KMS-11 (cell line): ENCODE measurements around the gene KNSTRN.

ENCODE experiments used
- H2AFZ ChIP-seq: fragments of 200-600 bp; sonication (generic); 2 replicates; pipeline ENCODE4 v1.6.1; 2016; ENCODE audit warnings: antibody characterized with exemption, mixed run types, low read depth
- H3K27ac ChIP-seq: fragments of 200-600 bp; sonication (generic); 2 replicates; pipeline ENCODE4 v1.6.1; 2016; ENCODE audit warnings: mild to moderate bottlenecking, mixed run types
- H3K27me3 ChIP-seq: fragments of 200-600 bp; sonication (generic); 2 replicates; pipeline ENCODE4 v1.6.1; 2017; ENCODE audit warnings: mild to moderate bottlenecking, low read depth, mixed run types, moderate library complexity; ENCODE audit not compliant: insufficient read depth
- H3K36me3 ChIP-seq: fragments of 200-600 bp; sonication (generic); 2 replicates; pipeline ENCODE4 v1.6.1; 2017; ENCODE audit warnings: mild to moderate bottlenecking, mixed run types; ENCODE audit not compliant: insufficient read depth
- H3K4me1 ChIP-seq: fragments of 200-600 bp; sonication (generic); 2 replicates; pipeline ENCODE4 v1.6.1; 2016; ENCODE audit warnings: mild to moderate bottlenecking, low read depth, mixed run types; ENCODE audit not compliant: poor library complexity, severe bottlenecking
- H3K4me2 ChIP-seq: fragments of 200-600 bp; sonication (generic); 2 replicates; pipeline ENCODE4 v1.7.0; 2016; ENCODE audit warnings: mild to moderate bottlenecking, mixed run types
- H3K4me3 ChIP-seq: fragments of 200-600 bp; sonication (generic); IDR thresholded peaks from 2 replicates; pipeline ENCODE4 v1.6.1; 2017; ENCODE audit warnings: low read depth, low read length, mixed read lengths; ENCODE audit not compliant: insufficient read depth
- H3K79me2 ChIP-seq: fragments of 200-600 bp; sonication (generic); 2 replicates; pipeline ENCODE4 v1.6.1; 2016; ENCODE audit warnings: low read depth, mixed run types; ENCODE audit not compliant: insufficient read depth
- H3K9ac ChIP-seq: fragments of 200-600 bp; sonication (generic); 2 replicates; pipeline ENCODE4 v1.6.1; 2016; ENCODE audit warnings: mild to moderate bottlenecking, mixed run types
- H4K20me1 ChIP-seq: fragments of 200-600 bp; sonication (generic); 2 replicates; pipeline ENCODE4 v1.6.1; 2016; ENCODE audit warnings: mild to moderate bottlenecking, mixed run types; ENCODE audit not compliant: insufficient read depth
- CTCF ChIP-seq: fragments of 200-600 bp; sonication (generic); conservative IDR thresholded peaks from 2 replicates; pipeline ENCODE4 v1.6.1; 2017; ENCODE audit warnings: low read depth, mild to moderate bottlenecking, antibody characterized with exemption, low read length, moderate library complexity, mixed read lengths

KNSTRN gene

GRCh38 chr15:40369971-40370370, 12.6 kb upstream of the KNSTRN start:
- H3K4me1 ChIP-seq: peaks cover 11% of the 10 kb centered on the region
- no peaks in the 10 kb centered on the region for H3K79me2 ChIP-seq
- no peak for TF ChIP-seq CTCF
- H3K27me3 ChIP-seq: peaks cover 7% of the 10 kb centered on the region; the same call in 1 of the 2 replicates
- no peaks in the 10 kb centered on the region for H4K20me1 ChIP-seq
- H2AFZ ChIP-seq: no peak overlapping the region
- H3K27ac ChIP-seq: no peak overlapping the region
- H3K4me3 ChIP-seq: no peak overlapping the region
- no peak overlapping the region for H3K4me2 ChIP-seq
- no peak overlapping the region for H3K9ac ChIP-seq
- H3K36me3 ChIP-seq: no peaks in the 10 kb centered on the region

- H4K20me1 ChIP-seq: no peaks in the 10 kb centered on the region
- no peak overlapping the region for H2AFZ ChIP-seq
- no peak overlapping the region for H3K4me2 ChIP-seq
- no peaks in the 10 kb centered on the region for H3K36me3 ChIP-seq
- no peak overlapping the region for H3K4me3 ChIP-seq
- no peak overlapping the region for H3K9ac ChIP-seq
- TF ChIP-seq CTCF: no peak
- no peaks in the 10 kb centered on the region for H3K79me2 ChIP-seq
- peaks cover 5% of the 10 kb centered on the region for H3K4me1 ChIP-seq
- H3K27me3 ChIP-seq: peaks cover 7% of the 10 kb centered on the region; the same call in 1 of the 2 replicates
- H3K27ac ChIP-seq: no peak overlapping the region
Measured at GRCh38 chr15:40372981-40373380, 9.5 kb upstream of the KNSTRN start.

GRCh38 chr15:40377606-40378005, 4.9 kb upstream of the KNSTRN start:
- H3K27me3 ChIP-seq: no peaks in the 10 kb centered on the region
- no peaks in the 10 kb centered on the region for H4K20me1 ChIP-seq
- H3K9ac ChIP-seq: no peak overlapping the region
- H3K4me3 ChIP-seq: no peak overlapping the region
- H3K4me1 ChIP-seq: peaks cover 5% of the 10 kb centered on the region
- H3K79me2 ChIP-seq: no peaks in the 10 kb centered on the region
- H3K4me2 ChIP-seq: no peak overlapping the region
- no peaks in the 10 kb centered on the region for H3K36me3 ChIP-seq
- H2AFZ ChIP-seq: no peak overlapping the region
- H3K27ac ChIP-seq: no peak overlapping the region
- TF ChIP-seq CTCF: no peak

GRCh38 chr15:40379374-40379773, 3.1 kb upstream of the KNSTRN start:
- Histone ChIP-seq H3K27me3 (no peaks in the 10 kb centered on the region), H4K20me1 (no peaks in the 10 kb centered on the region), H3K27ac (no peak overlapping the region), H3K4me3 (no peak overlapping the region), H3K4me1 (peaks cover 13% of the 10 kb centered on the region), H3K36me3 (no peaks in the 10 kb centered on the region), H3K9ac (no peak overlapping the region), H2AFZ (no peak overlapping the region), H3K4me2 (no peak overlapping the region), H3K79me2 (peaks cover 16% of the 10 kb centered on the region)
- TF ChIP-seq CTCF: no peak
